GM18505 (cell line): ENCODE results near the gene GSS.
"Not testable (repeated sequence)": the region's sequence is repeated elsewhere in the genome, so short reads cannot be mapped to it uniquely, and the experiment has no call there.

Experiments used
- ATAC-seq: cut with Tn5 transposase; IDR thresholded peaks from one replicate; pipeline ENCODE4 v1.9.1; 2021; ENCODE audit not compliant: unreplicated experiment
- POLR2A ChIP-seq: IDR thresholded peaks from 4 replicates; pipeline ENCODE4 v1.6.1; 2011; ENCODE audit warnings: borderline replicate concordance; ENCODE audit not compliant: insufficient read depth, insufficient read length; ENCODE audit errors: extremely low read depth

The GSS gene

GRCh38 chr20:34921436-34921835 is 34.2 kb downstream of the GSS start:
- no peak for TF ChIP-seq POLR2A
- ATAC-seq: no peak

- ATAC-seq: no peak
- no peak for TF ChIP-seq POLR2A
These were observed 35.6 kb downstream of the GSS start for GRCh38 chr20:34920055-34920454.

GRCh38 chr20:34916774-34917354 is 38.7 kb downstream of the GSS start:
- ATAC-seq: no peak
- no peak for TF ChIP-seq POLR2A

- no peak for ATAC-seq
- TF ChIP-seq POLR2A: no peak
These were observed 39.7 kb downstream of the GSS start for GRCh38 chr20:34915749-34916455.

- no peak for ATAC-seq
- no peak for TF ChIP-seq POLR2A
These were observed 40.5 kb downstream of the GSS start for GRCh38 chr20:34915131-34915530.

- TF ChIP-seq POLR2A: no peak
- ATAC-seq: no peak
These were observed 47.8 kb downstream of the GSS start for GRCh38 chr20:34907616-34908469.

- TF ChIP-seq POLR2A: no peak
These were observed 51.4 kb downstream of the GSS start for GRCh38 chr20:34904202-34904621.

GRCh38 chr20:34898731-34899130 is 56.9 kb downstream of the GSS start:
- ATAC-seq: not testable (repeated sequence)

More at GRCh38 chr20:34904202-34904621, 51.4 kb downstream of the GSS start:
- ATAC-seq: no peak

GRCh38 chr20:34898129-34898528 is 57.5 kb downstream of the GSS start:
- ATAC-seq: not testable (repeated sequence)

GRCh38 chr20:34896086-34896621 is 59.5 kb downstream of the GSS start:
- no peak for TF ChIP-seq POLR2A
- no peak for ATAC-seq

GRCh38 chr20:34895465-34895864 is 60.1 kb downstream of the GSS start:
- no peak for TF ChIP-seq POLR2A
- ATAC-seq: no peak

- ATAC-seq: no peak
- TF ChIP-seq POLR2A: no peak
These were observed 60.9 kb downstream of the GSS start for GRCh38 chr20:34894723-34895122.

GRCh38 chr20:34892671-34893070 is 62.9 kb downstream of the GSS start:
- ATAC-seq: no peak
- no peak for TF ChIP-seq POLR2A
